GM18517 (cell line): ENCODE measurements around the gene REG3A.

ENCODE experiments used
- ATAC-seq: cut with Tn5 transposase; IDR thresholded peaks from one replicate; pipeline ENCODE4 v1.9.1; 2021; ENCODE audit warnings: mild to moderate bottlenecking, moderate library complexity; ENCODE audit not compliant: unreplicated experiment

The REG3A gene

DNA sequence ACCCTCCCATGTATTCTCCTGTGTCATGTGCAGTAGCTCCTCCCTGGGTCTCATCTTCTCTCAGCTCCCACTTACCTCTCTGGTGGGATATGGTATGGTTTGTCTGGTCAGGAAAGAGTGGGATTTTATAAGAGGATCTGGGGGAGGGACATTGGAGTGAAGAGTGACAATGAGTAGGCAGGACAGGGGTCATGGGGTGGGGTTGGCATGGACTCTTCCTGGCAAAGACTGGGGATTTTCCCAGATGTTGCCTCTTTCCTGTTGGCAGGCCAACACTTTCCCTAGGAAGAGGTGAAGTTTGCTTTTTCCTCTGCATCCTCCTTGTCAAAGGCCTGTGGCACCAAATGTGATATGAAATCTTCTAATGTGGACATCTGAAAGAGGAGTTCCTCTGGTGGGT, at the start of gene REG3A:
REG3A (minus strand) TSS at position 101 of the 400 bp plus-strand sequence. CDS start 348 bp downstream, outside the sequence.
- no peak for ATAC-seq

DNA sequence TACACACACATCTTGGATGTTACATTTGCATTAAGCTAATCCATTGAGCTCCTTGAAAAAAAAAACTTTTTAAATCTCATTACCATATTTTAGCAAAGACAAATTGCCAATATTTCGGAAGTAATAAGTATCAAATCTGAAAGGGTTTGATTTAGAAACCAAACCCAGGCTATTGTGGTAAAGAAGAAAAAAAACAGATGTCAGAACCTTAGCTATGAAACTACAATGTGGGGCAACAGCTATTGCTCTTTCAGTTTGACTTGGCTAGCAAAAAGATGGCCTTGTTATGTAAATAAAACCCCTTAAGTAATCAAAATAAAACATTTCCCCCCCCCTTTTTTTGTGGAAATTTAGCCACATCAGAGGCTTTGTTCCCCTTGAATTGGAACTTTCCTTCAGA, 41.2 kb upstream of the REG3A start:
- no peak for ATAC-seq

GRCh38 chr2:79191816-79192215, 32.3 kb upstream of the REG3A start:
- no peak for ATAC-seq

- no peak for ATAC-seq
These were observed 31.5 kb upstream of the REG3A start for GRCh38 chr2:79191081-79191480.

DNA sequence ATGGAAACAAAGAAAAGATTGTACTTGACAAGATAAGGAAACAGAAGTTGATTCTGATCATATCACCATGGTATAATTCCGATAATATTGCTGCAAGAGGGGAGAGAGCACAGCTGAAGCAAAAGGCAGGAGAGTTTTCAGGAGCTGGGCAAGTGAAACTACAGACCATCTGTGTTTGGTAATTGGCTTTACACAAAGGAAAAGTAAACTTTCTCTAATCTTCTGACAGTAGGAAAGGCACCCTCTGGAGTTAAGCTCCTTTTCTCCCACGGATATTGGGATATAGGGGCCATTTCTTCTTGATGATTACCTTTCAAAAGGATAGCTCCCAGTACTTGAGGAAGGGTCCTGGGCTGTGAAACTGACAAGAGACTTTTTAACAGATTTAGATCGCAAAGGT, 29.9 kb upstream of the REG3A start:
- no peak for ATAC-seq

GRCh38 chr2:79181617-79182016, 22.1 kb upstream of the REG3A start:
- ATAC-seq = no peak

GRCh38 chr2:79180092-79180491, 20.5 kb upstream of the REG3A start:
- no peak for ATAC-seq

DNA sequence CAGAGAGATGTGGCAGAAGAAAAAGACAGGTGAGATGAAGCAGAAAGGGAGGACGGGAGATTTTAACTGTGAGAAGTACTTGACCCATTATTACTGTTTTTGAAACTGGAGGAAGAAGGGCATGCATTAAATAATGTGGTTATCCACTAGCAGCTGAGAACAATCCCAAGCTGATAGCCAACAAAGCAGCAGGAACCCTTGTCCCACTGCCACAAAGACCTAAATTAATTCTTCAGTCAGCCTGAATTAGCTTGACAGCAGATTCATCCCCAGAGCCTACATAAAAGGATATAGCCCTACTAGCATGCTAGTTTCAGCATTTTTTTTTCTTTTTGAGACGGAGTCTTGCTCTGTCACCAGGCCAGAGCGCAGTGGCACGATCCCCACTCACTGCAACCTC, 19.5 kb upstream of the REG3A start:
- ATAC-seq = no peak

DNA sequence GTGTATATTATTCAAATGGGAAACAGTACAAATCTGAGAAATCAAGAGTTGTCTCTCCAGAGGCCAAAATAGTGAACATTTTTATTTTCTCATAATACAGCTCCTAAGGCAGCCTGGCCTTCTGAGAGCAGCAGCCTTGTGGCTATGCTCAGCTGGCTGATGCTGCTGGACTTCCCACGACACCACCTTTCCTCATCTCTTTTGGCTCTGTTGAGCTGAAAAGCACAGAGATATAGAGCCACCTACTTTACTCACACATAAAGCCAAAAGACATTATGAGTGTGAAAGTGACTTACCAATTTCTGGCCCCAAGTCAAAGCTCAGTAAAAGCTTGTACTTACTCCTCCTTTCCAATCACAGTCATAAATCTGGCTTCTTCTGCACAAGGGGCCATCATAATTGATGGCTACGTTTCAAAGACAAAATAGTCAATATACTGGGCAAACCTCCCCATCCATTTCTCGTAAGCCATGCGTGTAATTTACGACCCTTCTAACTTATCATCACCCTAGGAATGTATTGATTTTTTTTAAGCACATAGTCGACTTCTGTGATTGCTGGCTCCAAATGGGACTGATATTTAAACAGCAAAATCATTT, 18.6 kb upstream of the REG3A start:
- ATAC-seq = no peak

DNA sequence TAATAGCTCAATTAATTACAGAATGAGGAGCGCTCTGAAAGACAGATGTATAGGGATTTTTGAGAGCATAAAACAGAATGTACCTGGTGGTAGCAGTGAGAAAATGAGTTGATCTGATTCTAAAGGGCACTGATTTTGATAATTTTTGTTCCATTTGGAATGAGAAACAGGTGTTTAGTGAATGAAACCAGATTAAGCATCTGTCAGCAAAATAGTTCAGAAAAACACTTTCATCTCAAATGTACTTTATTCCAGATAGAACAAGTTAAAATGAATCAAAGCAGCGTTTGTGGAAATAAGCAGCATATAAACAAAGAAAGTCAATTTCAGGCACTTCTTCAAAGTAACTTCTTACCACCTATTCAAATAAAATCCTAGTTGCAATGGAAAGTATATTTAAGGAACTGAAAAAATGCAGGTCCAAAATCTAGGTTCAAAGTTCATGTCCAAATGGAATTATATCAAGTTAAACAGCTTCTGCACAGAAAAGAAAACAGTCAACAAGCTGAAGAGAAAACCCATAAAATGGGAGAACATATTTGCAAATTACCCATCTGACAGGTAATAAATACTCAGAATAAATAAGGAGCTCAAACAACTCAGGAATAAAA, 11.9 kb upstream of the REG3A start:
- ATAC-seq = no peak

DNA sequence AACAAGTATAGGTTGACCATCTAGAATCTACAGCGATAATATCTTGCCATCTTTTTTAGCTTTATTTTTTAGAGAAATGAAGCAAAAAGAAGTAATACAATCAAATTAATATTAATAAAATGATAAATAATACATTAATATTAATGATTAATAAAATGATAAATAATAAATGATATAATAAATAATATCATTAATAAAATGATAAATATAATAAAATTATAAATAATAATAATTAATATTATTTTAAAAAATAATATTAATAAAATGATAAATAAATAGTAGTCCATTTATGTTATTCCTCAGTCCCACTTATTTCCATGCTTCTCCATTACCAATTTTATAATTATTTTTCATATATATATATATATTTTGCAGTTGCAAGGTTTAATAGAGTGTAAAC, 3.2 kb upstream of the REG3A start:
- no peak for ATAC-seq

DNA sequence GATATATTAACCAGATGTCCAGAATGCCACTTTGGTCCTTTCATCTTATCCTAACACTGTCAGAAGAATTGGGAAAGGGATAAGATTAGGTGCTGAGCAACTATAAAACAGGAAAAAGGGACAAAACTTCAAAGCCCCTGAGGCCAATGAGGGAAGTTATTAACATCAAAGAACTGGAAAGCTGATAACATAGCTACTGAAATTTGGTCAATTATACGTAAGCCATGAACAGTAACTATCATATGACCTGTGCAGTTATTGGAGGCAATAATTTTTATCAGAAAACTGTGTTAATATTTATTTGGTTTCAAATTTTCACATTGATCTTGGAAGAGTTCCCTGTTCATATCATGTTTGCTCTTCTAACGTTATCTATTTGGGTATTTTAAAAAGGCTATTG, 2.6 kb upstream of the REG3A start:
- ATAC-seq = no peak

GRCh38 chr2:79159030-79159429, 523 bp downstream of the REG3A start:
- ATAC-seq = no peak

DNA sequence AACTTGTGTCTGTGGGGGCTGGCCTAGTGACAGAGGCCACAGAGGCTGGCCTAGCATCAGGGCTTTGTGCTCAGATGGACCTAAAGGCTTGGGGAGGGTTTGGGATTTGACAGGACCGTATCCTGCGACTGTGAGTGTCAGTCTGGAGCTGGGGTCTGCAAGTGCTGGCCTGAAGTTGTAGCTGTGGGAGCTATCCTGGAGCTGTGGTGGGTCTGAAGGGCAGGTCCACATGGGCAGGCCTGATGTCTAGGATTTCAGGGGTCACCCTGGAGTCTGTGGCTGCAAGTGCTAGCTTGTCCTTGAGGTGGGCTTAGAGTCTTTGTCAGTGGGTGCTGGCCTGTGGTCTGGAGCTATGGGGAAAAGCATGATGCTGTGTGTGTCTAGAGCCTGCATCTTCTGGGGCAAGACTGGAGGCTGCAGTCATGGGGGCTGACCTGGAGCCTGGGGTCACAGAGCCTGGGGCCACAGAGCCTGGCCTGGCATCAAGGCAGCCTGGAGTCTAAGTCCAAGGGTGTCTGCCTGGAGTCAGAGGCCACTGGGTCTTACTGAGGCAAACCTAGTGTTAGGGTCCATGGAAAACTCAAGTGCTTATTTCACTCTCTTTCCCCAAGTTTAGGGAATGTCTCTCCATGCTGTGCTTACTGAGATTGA, 3.6 kb downstream of the REG3A start:
- ATAC-seq = no peak

GRCh38 chr2:79139423-79139822, 20.1 kb downstream of the REG3A start:
- ATAC-seq = no peak

DNA sequence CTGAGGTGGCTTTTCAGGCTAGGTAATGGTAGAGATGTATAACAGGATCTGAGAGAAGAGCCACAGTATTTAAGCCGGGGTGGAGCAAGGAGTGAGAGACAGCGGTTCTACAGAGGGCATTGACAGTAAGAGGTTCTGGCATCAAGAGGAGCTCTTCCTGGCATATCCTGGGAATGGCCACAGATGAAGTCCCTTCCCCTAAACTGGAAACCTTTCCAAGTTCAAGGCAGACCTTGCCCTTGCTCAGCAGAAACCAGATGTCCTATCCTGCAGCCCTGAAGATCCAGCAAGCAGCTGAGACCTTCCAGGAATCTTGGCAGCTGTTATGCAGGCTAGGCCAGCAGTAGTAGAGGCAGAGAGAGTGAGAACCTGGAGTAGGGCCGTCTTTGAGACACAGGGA, 21.2 kb downstream of the REG3A start:
- ATAC-seq = no peak

- no peak for ATAC-seq
These were observed 27.9 kb downstream of the REG3A start for GRCh38 chr2:79131687-79132086.

DNA sequence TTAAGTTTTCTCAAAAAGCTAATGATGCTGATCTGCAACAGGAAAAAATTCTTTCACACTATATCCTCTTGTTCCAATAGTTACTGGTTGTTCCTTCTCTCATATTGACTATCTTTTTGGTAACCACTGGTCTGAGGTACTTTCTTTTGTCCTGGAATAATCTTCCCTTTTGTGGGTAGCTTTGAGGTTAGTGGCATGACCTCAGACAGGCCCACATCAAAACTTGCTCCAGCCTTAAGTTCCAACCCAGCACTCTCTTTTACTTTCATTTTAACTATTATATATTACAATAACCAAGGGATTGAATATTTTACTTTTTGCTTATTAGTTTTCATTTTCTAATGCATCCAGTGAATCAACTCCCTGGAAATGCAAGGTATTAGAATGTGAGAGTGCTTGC, 29.7 kb downstream of the REG3A start:
- ATAC-seq = no peak

DNA sequence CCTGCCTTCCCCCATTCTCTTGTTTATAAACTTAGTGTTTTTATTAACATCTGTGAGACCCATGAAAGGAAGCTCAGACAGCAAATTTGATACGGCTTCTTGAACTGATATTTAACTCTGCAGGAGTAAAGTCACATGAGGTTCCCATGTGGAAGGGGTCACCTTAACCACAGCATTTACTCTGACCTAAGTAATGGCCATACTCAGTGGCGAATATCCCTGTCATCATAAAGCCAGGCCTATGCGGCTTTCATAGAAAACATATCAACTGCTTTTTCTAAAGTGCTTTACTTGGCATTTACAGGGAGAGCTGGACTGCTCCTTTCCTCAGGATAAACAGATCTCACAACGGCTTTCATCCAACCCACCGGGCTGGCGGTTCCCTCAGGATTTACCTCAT, 30.3 kb downstream of the REG3A start:
- no peak for ATAC-seq

GRCh38 chr2:79128406-79128805, 31.1 kb downstream of the REG3A start:
- ATAC-seq = no peak

DNA sequence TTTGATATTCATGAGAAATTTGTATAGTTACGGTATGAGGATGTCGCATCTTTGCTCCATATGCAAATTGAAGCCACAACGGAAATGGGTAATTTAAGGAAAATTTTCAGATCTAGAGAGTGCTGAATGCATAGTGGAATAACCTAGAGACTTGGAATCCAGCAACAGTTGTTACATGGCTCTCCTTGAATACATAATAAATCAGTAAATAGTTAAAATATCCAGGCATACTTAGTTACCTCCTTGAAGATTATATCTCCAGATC, 33.9 kb downstream of the REG3A start:
- ATAC-seq = no peak

GRCh38 chr2:79124907-79125720, 34.4 kb downstream of the REG3A start:
- ATAC-seq = no peak
